PC-3 (cell line): ENCODE data around the gene PTMS.

Experiments used
- EZH2 ChIP-seq: fragments of 300-600 bp; sonication (generic); IDR thresholded peaks from one replicate; pipeline ENCODE4 v1.6.1; 2017; ENCODE audit warnings: antibody characterized with exemption, mild to moderate bottlenecking, low read length; ENCODE audit not compliant: unreplicated experiment
- EZH2phosphoT487 ChIP-seq: fragments of 300-600 bp; sonication (generic); IDR thresholded peaks from 2 replicates; pipeline ENCODE4 v1.6.1; 2018; ENCODE audit warnings: mild to moderate bottlenecking, antibody characterized with exemption, low read length, borderline replicate concordance
- TF ChIP-seq, protein P1 (sequence below): fragments of 300-600 bp; sonication (generic); conservative IDR thresholded peaks from 2 replicates; pipeline ENCODE4 v1.5.1; 2017; ENCODE audit warnings: antibody characterized with exemption, low read depth, mild to moderate bottlenecking, low read length

DNA sequence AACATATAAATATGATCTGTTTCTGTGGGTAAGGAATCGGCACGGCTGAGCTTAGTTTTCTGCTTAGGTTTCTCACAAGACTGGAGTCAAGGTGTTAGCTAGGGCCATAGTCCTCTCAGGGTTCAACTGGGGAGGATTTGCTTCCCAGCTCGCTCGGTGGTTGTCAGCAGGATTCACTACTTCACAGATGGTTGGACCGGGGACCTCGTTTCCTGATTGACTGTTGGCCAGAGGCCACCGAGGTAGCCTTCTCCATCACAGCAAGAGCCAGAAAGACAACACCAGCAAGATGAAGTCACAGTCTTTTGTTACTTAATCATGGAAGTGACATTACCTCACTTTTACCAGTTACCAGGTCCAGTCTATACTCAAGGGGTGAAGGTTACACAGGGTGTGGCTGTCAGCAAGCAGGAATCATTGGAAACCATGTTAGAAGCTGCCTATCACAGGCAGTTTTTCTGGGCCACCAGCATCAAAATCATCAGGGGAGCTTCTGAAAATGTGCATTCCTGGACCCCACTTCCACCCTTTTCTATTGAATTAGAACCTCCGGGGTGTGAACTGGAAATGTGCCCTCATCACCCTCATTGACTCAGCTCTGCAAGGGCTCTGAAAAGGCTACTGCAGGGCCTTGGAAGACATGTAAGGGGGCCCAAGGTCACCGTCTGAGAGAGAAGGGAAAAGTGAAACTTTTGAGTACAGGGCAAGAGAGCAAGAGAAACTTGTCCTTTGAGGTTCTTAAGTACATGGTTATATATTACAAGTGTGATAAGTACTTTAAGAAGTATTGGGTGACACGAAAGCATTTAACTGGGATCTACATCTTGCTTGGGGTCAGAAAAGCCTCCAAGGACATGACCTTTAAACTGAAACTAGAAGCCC is 31.4 kb upstream of the PTMS start:
- TF ChIP-seq, protein P1, sequence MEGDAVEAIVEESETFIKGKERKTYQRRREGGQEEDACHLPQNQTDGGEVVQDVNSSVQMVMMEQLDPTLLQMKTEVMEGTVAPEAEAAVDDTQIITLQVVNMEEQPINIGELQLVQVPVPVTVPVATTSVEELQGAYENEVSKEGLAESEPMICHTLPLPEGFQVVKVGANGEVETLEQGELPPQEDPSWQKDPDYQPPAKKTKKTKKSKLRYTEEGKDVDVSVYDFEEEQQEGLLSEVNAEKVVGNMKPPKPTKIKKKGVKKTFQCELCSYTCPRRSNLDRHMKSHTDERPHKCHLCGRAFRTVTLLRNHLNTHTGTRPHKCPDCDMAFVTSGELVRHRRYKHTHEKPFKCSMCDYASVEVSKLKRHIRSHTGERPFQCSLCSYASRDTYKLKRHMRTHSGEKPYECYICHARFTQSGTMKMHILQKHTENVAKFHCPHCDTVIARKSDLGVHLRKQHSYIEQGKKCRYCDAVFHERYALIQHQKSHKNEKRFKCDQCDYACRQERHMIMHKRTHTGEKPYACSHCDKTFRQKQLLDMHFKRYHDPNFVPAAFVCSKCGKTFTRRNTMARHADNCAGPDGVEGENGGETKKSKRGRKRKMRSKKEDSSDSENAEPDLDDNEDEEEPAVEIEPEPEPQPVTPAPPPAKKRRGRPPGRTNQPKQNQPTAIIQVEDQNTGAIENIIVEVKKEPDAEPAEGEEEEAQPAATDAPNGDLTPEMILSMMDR: no peak
- no peak for TF ChIP-seq EZH2phosphoT487
- TF ChIP-seq EZH2: no peak
